HG02588 (cell line): ENCODE results near the gene VPS26A.
A peak's percentile ranks its signal among the peaks of the same experiment; 100 is the strongest.
"Not testable (repeated sequence)": the region's sequence is repeated elsewhere in the genome, so short reads cannot be mapped to it uniquely, and the experiment has no call there.

Source experiments
- ATAC-seq: cut with Tn5 transposase; IDR thresholded peaks from one replicate; pipeline ENCODE4 v1.9.1; 2021; ENCODE audit warnings: mild to moderate bottlenecking, moderate library complexity; ENCODE audit not compliant: unreplicated experiment

Gene VPS26A

GRCh38 chr10:69102440-69102839, 21.5 kb upstream of the VPS26A start:
- ATAC-seq = no peak

DNA sequence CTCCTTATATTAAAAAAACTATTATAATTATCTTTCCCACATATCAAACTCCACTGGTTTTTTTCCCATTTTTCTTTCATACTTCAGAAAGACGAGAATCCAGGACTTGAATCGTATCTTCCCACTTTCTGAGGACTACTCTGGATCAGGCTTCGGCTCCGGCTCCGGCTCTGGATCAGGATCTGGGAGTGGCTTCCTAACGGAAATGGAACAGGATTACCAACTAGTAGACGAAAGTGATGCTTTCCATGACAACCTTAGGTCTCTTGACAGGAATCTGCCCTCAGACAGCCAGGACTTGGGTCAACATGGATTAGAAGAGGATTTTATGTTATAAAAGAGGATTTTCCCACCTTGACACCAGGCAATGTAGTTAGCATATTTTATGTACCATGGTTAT, 20.2 kb upstream of the VPS26A start:
- no peak for ATAC-seq

DNA sequence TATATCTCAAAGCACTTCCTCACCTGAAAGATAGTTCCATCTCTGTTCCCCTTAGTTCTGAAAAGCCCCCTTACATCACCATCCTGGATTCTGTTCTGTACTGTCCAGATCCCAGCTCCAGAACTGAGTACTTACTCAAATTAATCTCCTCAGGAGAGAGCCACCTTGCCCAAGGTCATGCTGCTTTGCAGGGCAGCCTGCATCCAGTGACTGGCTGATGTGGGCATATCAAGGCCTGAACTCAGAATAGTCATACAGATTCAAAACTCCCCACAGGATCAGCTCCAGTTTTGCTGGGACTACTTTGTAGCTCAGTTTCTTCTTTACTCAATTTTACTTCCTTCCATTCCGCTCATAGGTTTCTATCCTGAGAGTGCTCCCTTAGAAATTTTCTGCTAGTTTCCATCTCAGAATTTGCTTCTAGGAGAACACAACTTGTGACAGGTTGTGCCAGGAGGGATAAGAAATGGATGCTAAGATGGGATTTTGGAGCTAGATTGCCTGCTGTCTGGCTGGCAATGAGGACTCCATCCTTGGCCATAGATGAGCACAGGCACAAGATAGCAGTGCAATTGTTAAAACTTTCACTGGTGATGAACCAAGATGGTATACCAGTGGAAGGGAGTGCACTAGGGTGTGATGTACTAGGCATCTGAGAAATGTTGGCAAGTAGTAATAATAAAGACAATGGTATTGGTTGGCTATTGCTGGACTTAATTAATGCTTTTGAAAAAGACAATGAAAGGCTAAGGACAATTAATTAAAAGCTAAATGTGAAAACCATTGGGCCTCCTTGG, 18.8 kb upstream of the VPS26A start:
- no peak for ATAC-seq

GRCh38 chr10:69107176-69107490, 16.8 kb upstream of the VPS26A start:
- ATAC-seq = no peak

DNA sequence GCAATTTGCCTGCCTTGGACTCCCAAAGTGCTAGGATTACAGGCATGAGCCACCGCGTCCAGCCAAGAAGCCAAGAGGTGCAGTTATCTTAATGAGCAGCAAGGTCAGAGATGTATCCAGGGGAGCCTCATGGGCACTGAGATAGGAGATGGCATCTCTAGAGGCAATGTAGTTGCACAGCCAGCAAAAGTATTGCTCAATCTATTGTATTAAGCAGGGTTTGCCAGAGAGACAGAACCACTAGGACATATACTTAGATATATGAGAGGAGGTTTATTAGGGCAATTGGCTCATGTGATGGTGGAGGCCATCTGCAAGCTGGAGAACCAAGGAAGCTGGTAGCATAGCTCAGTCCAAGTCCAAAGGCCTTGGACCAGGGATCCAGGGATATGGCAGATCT, 16.3 kb upstream of the VPS26A start:
- no peak for ATAC-seq

DNA sequence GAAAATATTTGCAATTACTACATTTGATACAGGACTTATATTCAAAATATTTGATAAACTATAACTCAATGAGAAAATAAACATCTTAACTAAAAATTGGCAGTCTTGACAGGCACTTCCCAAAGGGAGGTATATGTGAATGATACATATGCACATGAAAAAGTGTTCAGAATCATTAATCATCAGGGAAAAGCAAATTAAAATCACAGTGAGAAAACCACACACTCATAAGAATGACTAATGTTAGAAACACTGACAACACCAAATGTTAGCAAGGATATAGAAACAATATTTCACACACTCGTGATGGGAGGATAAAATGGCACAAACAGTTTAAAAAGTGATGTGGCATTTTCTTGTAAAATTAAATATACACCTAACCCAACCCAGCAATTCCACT, 4.1 kb upstream of the VPS26A start:
- no peak for ATAC-seq

DNA sequence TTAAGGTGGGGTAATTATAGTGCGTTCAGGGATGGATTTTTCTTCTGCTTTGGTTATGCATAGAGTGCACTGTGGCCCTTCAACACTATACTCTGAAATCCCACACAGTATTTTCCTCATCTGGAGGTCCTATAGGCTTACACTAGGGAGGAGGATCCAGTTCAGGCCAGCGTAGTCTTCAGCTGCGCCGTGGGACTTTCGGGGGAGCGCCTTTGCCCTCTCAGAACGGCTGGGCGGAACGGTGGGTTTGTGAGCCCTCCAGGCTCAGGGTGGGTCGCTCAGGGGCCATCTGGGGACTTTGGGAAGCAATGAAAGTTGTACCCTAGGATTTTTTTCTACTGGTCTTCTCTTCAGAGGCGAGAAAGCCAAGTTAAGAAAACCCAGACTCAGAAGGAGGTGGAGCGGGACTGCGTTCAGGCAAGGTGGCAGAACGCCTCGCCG, 652 bp upstream of the VPS26A start:
- ATAC-seq = peak; percentile 44

DNA sequence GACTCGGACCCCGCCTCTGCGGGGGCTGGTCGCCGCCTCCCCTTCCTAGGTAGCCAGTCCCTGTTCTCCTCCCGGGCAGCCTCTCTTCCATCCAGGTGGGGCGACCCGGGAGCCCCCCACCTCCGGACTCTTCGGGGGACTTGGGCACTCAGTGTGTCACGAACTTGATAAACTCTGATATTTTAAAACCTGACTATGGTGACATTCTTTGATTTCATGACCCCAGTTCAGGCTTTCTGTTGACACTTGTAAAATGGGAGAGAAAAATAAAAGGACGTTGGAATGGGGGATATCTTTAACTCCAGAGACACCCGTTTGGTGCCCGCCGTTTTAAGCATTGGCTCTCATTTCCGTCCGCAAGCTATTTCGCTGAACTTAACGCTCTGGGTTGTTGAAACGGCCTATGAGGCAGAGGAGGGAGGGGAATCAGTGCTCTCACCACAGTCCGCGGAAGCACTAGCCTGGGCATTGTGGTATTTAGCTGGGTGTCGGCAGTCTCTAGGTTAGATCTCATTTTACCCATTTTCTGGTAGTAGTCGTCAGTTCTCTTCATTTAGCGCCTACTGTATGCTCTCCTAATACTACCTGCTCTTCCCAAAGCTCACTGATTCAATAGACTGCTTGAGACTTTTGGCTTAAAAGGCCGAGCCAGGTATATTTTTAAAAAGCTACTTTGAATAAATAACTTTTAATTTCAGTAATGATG, 738 bp downstream of the VPS26A start:
- peak; percentile 28 for ATAC-seq

GRCh38 chr10:69125554-69125953, 1.6 kb downstream of the VPS26A start:
- no peak for ATAC-seq

GRCh38 chr10:69130251-69130650, 6.3 kb downstream of the VPS26A start:
- ATAC-seq = no peak

DNA sequence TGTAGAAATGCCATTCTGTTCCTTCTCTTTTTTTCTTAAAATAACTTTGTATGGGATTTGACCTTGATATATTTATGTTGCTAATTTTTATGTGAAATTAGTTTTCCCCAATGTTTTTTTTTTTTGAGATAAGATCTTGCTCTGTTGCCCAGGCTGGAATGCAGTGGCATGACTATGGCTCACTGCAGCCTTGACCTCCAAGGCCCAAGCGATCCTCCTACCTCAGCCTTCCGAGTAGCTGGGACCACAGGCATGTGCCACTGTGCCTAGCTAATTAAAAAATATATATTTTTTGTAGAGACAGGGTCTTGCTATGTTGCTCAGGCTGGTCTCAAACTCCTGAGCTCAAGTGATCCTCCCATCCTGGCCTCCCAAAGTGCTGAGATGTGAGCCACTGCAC, 16.0 kb downstream of the VPS26A start:
- ATAC-seq = no peak

DNA sequence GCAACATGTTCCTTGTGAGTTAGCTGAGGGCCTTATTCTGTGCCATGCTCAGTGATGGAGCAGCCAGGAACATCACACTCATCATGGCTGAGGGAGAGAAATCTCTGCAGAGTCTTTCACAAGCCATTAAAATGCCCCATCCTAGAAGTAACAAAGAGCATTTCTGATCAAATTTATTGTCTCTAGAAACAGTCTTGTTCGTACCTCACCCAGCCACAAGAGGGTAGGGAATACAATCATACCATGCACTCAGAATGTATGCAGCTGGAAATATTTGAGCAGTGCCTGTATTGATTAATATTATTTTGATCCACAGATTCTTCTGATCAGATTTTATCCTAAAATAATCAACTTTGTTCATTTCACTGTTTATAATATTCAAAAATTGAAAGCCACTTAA, 17.3 kb downstream of the VPS26A start:
- ATAC-seq = no peak

DNA sequence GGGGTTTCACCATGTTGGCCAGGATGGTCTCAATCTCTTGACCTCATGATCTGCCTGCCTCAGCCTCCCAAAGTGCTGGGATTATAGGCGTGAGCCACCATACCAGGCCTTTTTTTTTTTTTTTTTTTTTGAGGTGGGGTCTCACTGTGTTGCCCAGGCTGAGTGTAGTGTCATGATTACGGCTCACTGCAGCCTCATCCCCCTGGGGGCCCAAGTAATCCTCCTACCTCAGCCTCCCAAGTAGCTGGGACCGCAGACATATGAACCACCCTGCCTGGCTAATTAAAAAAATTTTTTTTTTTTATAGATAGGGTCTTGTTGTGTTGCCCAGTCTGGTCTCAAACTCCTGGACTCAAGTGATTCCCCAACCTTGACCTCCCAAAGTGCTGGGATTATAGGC, 18.1 kb downstream of the VPS26A start:
- ATAC-seq = not testable (repeated sequence)

DNA sequence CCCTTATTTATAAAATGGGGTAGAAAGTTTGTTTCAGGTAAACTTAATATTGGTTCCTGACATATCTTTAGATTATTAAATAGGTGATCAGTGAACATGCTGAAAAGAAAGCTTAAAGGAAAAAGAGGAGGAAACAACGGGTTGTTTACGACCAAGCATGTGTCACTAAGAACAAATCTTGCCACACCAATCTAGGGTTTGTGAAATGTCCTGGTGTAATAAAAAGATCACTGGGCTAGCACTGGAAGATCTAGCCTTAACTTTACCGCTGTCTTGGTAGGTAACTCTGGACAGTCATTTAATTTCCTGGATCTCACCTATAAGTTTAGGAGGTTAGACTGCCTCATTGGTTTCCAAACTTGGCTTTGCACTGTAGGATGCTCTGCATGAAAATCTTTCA, 19.0 kb downstream of the VPS26A start:
- ATAC-seq = no peak

GRCh38 chr10:69145329-69145728, 21.4 kb downstream of the VPS26A start:
- ATAC-seq = no peak

DNA sequence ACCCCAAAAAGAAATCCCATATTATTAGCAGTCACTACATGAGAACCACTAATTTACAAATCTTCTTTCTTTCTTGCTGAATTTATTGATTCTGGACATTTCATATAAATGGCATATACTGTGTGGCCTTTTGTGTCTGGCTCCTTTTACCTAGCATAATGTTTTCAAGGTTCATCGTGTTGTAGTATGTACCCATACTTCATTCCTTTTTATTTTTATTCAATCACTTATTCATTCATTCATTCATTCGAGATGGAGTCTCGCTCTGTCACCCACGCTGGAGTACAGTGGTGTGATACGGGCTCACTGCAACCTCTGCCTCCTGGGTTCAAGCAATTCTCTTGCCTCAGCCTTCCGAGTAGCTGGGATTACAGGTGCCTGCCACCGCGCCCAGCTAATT, 21.9 kb downstream of the VPS26A start:
- ATAC-seq = no peak

DNA sequence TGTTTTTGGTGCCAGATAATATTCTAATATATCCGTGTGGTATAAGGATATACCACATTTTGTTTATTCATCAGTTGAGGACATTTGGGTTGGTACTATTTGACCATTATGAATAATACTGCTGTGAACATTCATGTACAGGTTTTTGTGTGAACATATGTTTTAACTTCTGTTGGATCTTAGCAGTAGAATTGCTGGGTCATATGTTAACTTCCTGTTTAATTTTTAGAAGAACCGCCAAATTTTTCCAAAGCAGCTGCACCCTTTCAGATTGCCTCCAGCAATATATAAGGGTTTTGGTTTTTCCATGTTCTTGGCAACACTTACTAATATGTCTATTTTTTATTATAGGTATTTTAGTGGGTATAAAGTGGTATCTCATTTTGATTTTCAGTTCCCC, 22.8 kb downstream of the VPS26A start:
- no peak for ATAC-seq

- no peak for ATAC-seq
Measured at GRCh38 chr10:69151984-69152383, 28.0 kb downstream of the VPS26A start.

- no peak for ATAC-seq
Measured at GRCh38 chr10:69153227-69153626, 29.2 kb downstream of the VPS26A start.

DNA sequence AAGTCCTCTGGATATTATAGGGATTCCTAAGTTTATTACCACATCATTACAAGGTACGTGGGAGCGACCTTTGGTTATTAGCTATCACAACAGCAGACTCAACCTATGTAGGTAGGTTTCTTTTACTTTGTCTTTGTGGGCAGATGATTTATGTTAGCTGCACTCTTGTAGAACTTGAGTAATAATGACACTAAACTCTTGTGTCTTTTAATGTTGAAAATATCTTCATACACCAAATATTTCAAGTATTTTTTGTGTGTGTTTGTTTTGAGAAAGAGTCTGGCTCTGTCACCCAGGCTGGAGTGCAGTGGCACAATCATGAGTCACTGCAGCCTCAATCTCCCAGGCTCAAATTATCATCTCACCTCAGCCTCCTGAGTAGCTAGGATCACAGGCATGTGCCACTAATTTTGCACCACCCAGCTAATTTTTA, 36.8 kb downstream of the VPS26A start:
- ATAC-seq = no peak

GRCh38 chr10:69168493-69168892, 44.5 kb downstream of the VPS26A start:
- ATAC-seq = no peak

DNA sequence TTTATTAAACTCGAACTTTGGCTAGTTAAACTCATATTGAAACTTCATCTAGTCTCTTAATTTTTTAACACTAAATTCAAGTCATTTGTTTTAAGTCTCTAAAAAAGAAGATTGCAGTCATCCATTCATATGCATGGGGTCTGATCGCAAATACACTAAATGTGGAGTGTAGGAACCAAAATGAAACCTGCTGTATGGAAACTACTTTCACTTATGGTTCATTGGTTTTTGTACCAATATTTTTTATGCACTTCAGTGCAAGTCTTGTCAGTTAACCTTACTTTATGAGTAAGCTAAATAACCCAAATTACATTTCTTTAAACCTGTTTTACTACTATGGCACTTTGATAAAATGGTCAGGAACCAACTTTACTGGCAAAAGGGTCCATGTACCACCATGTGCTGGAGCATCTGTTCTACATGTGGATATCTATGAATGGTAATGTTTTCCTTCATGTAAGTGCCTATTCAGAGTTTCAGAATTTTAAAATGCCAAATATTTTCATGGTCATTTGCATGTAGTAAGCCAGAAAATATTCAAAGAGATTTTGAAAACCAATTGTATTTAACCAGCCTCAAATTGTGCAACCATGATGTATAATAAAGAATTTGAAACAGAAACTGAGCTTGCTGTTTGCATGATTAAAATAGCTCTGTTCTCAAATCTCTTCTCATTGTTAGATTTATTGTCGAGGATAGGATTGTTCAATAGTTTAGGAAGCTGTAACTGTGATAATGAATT, 48.4 kb downstream of the VPS26A start:
- no peak for ATAC-seq
